Panc1 (cell line): Measurements from ENCODE around the gene RNF125. TPM values are rescaled to one million over a fixed set of nuclear protein-coding genes. Genes with fewer than 3 reads are reported as not detected.

Source experiments
- ATAC-seq: fragments of 200-7000 bp; cut with Tn5 transposase; 2 replicates; pipeline ENCODE4 v1.9.1; 2020; ENCODE audit warnings: mild to moderate bottlenecking, moderate library complexity
- BruUV-seq: library from RNA; stranded (reverse); fragments of 400-500 nt; replicated peaks from 2 replicates; lab custom pipeline; 2021; lab: Mats Ljungman, UMichigan
- CTCF ChIA-PET: fragments of 300-600 bp; sonication (Branson Sonifier 250); formaldehyde crosslinking; loops from one replicate; lab custom pipeline; 2022; ENCODE audit warnings: antibody characterized with exemption; lab: Charles Lee
- POLR2A ChIA-PET: fragments of 300-600 bp; sonication (Branson Sonifier 250); formaldehyde crosslinking; loops from one replicate; lab custom pipeline; 2022; ENCODE audit warnings: antibody characterized with exemption; lab: Charles Lee
- DNase-seq: peaks from one replicate; pipeline ENCODE4 v3.0.0-alpha.2; 2010; ENCODE audit warnings: low read depth, low spot score
- H3K27ac ChIP-seq: 2 replicates; pipeline ENCODE4 v1.5.1; 2011; ENCODE audit warnings: mild to moderate bottlenecking, low read length, inconsistent platforms
- H3K27me3 ChIP-seq: fragments of 200-500 bp; sonication (Bioruptor generic); 2 replicates; pipeline ENCODE4 v1.6.0; 2014; ENCODE audit warnings: low read length, inconsistent platforms; ENCODE audit not compliant: control insufficient read depth, insufficient read depth
- H3K36me3 ChIP-seq: fragments of 200-500 bp; sonication (Bioruptor generic); 2 replicates; pipeline ENCODE4 v1.5.1; 2014; ENCODE audit warnings: inconsistent platforms, mild to moderate bottlenecking, low read length, moderate library complexity; ENCODE audit not compliant: control insufficient read depth, insufficient read depth
- H3K4me1 ChIP-seq: 2 replicates; pipeline ENCODE4 v1.5.1; 2011; ENCODE audit warnings: inconsistent platforms, mild to moderate bottlenecking, low read length, moderate library complexity; ENCODE audit not compliant: control insufficient read depth, insufficient read depth
- H3K4me3 ChIP-seq, 2 experiments: 2 replicates each; pipeline ENCODE4 v1.5.1; 2011 to 2012; ENCODE audit warnings: low read depth in 2 of 2, low read length in 2 of 2, mild to moderate bottlenecking in 2 of 2, inconsistent platforms in 1 of 2, moderate library complexity in 1 of 2
- H3K9me3 ChIP-seq: fragments of 200-500 bp; sonication (Bioruptor generic); 2 replicates; pipeline ENCODE4 v1.5.1; 2014; ENCODE audit warnings: low read depth, mild to moderate bottlenecking, inconsistent platforms, low read length, moderate library complexity; ENCODE audit not compliant: control insufficient read depth, insufficient read depth
- CTCF ChIP-seq: fragments of 450-650 bp; IDR thresholded peaks from 2 replicates; pipeline ENCODE4 v1.5.1; 2017; ENCODE audit warnings: mild to moderate bottlenecking
- POLR2AphosphoS5 ChIP-seq: IDR thresholded peaks from 2 replicates; pipeline ENCODE4 v1.6.1; 2012; ENCODE audit warnings: mild to moderate bottlenecking, low read depth, low read length, moderate library complexity
- REST ChIP-seq, 2 experiments: IDR thresholded peaks; 2 replicates each; pipeline ENCODE4 v1.6.1; 2011 to 2012; ENCODE audit warnings: low read depth in 2 of 2, control low read depth in 1 of 2, low read length in 1 of 2, mild to moderate bottlenecking in 1 of 2, moderate library complexity in 1 of 2; ENCODE audit not compliant: insufficient read depth in 1 of 2
- SIN3A ChIP-seq: IDR thresholded peaks from 2 replicates; pipeline ENCODE4 v1.6.1; 2012; ENCODE audit warnings: low read depth, mild to moderate bottlenecking, low read length, moderate library complexity, borderline replicate concordance; ENCODE audit not compliant: insufficient read depth
- TCF7L2 ChIP-seq: IDR thresholded peaks from 2 replicates; pipeline ENCODE4 v1.6.1; 2011; ENCODE audit warnings: mild to moderate bottlenecking, low read depth, low read length, inconsistent platforms
- in situ Hi-C: cut with HindIII; loops from 2 replicates; pipeline ENCODE4 v1.10.0; 2016; ENCODE audit warnings: low sequenced_read_pairs, low pct_unique_long_range_greater_than_20kb
- intact Hi-C: fragments of 100-400 bp; cut with micrococcal nuclease; formaldehyde crosslinking; loops from one replicate; pipeline ENCODE4 v1.10.0; 2022; ENCODE audit not compliant: unreplicated experiment
- total RNA-seq: library from RNA; stranded (reverse); gene quantifications from one replicate; pipeline ENCODE4 v1.2.1, GENCODE V29; 2021; ENCODE audit not compliant: unreplicated experiment

The RNF125 gene
- total RNA-seq, 1 experiment from 2014 or later: 0.57 TPM

- intact Hi-C loops: no loop called here
- H3K27ac ChIP-seq: no peak overlapping the region
- no TSS peak for BruUV-seq
- no peaks in the 10 kb centered on the region for H3K36me3 ChIP-seq
- H3K9me3 ChIP-seq: no peaks in the 10 kb centered on the region
- in situ Hi-C loops: no loop called here
- H3K27me3 ChIP-seq: no peaks in the 10 kb centered on the region
- TF ChIP-seq POLR2AphosphoS5 (no peak), TCF7L2 (no peak), SIN3A (no peak), CTCF (no peak), REST (IDR thresholded peaks at IDR 0.05; ENCODE audit: insufficient read depth in 1 of 2, low read depth in 2 of 2, low read length in 1 of 2) (no peak)
- H3K4me3 ChIP-seq: no peak overlapping the region
- CTCF ChIA-PET: no interaction called here
- ATAC-seq: no peak
- POLR2A ChIA-PET: no interaction called here
- H3K4me1 ChIP-seq: no peaks in the 10 kb centered on the region
- DNase-seq: no peak
Measured at GRCh38 chr18:32010124-32010721, 8.4 kb upstream of the RNF125 start.

GRCh38 chr18:32011193-32011592 is 7.4 kb upstream of the RNF125 start:
- intact Hi-C loops (no loop called here), in situ Hi-C loops (no loop called here)
- no TSS peak for BruUV-seq
- ChIA-PET CTCF (no interaction called here), POLR2A (no interaction called here)
- DNase-seq: no peak
- TF ChIP-seq CTCF: no peak
- no peak for TF ChIP-seq SIN3A
- no peak for TF ChIP-seq TCF7L2
- TF ChIP-seq POLR2AphosphoS5: no peak
- TF ChIP-seq REST (IDR thresholded peaks at IDR 0.05; ENCODE audit: insufficient read depth in 1 of 2, low read depth in 2 of 2, low read length in 1 of 2): no peak
- H3K36me3 ChIP-seq: no peaks in the 10 kb centered on the region
- H3K27ac ChIP-seq: no peak overlapping the region
- ATAC-seq: no peak
- no peaks in the 10 kb centered on the region for H3K4me1 ChIP-seq
- H3K4me3 ChIP-seq: no peak overlapping the region
- H3K27me3 ChIP-seq: no peaks in the 10 kb centered on the region
- H3K9me3 ChIP-seq: no peaks in the 10 kb centered on the region
